ENCODE results near the gene DDAH1. TPM values are rescaled to one million over a fixed set of nuclear protein-coding genes. Genes with fewer than 3 reads are reported as not detected.

Gene DDAH1
- polyA plus RNA-seq, 2 of the 4 experiments (the other 2 are of a cell fraction), result 5.7 to 12.6 TPM

DNA sequence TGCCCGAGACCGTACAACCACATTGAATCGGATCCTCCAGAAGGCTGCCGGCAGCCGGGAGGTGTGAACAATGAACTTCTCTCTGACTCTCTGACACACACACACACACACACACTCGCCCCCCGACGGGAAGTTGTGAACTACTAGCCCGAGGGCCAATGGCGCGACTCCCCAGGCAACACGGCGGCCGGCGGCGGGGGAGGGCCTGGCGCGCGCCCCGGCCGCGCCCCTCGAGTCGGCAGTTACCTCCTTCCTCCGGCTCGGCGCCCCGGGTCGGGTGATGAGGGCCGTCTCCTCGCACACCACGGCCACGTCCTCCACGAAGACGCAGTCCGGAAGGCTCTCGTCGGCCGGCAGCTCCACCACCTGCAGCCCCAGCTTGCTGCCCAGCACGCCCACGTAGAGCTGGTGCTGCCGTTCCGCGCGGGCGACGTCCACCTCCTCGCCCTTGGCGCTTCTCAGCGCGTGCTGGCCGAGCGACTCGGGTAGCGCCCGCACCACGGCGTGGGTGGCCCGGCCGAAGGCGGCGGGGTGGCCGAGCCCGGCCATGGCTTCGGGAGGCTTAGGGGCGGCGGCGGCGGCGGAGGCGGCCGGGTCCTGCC, 361 bp downstream of the DDAH1 start:
- TF ChIP-seq, protein P1, sequence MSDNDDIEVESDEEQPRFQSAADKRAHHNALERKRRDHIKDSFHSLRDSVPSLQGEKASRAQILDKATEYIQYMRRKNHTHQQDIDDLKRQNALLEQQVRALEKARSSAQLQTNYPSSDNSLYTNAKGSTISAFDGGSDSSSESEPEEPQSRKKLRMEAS (IDR thresholded peaks at IDR 0.05), result peak; percentile 45; the same call in 1 of the 2 replicates
- no peak for TF ChIP-seq GATA3 (IDR thresholded peaks at IDR 0.05; ENCODE audit: borderline replicate concordance)
- TF ChIP-seq PHF8 (IDR thresholded peaks at IDR 0.05; ENCODE audit: borderline replicate concordance, low read depth), result 0 out of 2 replicates have a peak, but pooled peaks have one; percentile 15
- TF ChIP-seq TP53 (CRISPR knock-in tag; IDR thresholded peaks at IDR 0.05), result no peak
- peak in 1 of 2 experiments; percentile 55; a peak in 1 of 5 replicates for TF ChIP-seq JUN (IDR thresholded peaks at IDR 0.05)
- TF ChIP-seq NPAS2 (CRISPR knock-in tag; IDR thresholded peaks at IDR 0.05; ENCODE audit: borderline replicate concordance), result no peak
- no peak for TF ChIP-seq HDAC2 (IDR thresholded peaks at IDR 0.05)
- TF ChIP-seq, protein P2, sequence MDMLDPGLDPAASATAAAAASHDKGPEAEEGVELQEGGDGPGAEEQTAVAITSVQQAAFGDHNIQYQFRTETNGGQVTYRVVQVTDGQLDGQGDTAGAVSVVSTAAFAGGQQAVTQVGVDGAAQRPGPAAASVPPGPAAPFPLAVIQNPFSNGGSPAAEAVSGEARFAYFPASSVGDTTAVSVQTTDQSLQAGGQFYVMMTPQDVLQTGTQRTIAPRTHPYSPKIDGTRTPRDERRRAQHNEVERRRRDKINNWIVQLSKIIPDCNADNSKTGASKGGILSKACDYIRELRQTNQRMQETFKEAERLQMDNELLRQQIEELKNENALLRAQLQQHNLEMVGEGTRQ (IDR thresholded peaks at IDR 0.05), result no peak
- TF ChIP-seq POLR2A (IDR thresholded peaks at IDR 0.05; ENCODE audit: low read length), result peak; percentile 24; the same call in 1 of the 2 replicates
- TF ChIP-seq, protein P3, sequence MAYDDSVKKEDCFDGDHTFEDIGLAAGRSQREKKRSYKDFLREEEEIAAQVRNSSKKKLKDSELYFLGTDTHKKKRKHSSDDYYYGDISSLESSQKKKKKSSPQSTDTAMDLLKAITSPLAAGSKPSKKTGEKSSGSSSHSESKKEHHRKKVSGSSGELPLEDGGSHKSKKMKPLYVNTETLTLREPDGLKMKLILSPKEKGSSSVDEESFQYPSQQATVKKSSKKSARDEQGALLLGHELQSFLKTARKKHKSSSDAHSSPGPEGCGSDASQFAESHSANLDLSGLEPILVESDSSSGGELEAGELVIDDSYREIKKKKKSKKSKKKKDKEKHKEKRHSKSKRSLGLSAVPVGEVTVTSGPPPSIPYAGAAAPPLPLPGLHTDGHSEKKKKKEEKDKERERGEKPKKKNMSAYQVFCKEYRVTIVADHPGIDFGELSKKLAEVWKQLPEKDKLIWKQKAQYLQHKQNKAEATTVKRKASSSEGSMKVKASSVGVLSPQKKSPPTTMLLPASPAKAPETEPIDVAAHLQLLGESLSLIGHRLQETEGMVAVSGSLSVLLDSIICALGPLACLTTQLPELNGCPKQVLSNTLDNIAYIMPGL (CRISPR knock-in tag; IDR thresholded peaks at IDR 0.05; ENCODE audit: borderline replicate concordance), result no peak
- TF ChIP-seq, protein P4, sequence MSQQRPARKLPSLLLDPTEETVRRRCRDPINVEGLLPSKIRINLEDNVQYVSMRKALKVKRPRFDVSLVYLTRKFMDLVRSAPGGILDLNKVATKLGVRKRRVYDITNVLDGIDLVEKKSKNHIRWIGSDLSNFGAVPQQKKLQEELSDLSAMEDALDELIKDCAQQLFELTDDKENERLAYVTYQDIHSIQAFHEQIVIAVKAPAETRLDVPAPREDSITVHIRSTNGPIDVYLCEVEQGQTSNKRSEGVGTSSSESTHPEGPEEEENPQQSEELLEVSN (IDR thresholded peaks at IDR 0.05; ENCODE audit: borderline replicate concordance, low read depth), result peak; percentile 61; the same call in 1 of the 2 replicates
- TF ChIP-seq, protein P5, sequence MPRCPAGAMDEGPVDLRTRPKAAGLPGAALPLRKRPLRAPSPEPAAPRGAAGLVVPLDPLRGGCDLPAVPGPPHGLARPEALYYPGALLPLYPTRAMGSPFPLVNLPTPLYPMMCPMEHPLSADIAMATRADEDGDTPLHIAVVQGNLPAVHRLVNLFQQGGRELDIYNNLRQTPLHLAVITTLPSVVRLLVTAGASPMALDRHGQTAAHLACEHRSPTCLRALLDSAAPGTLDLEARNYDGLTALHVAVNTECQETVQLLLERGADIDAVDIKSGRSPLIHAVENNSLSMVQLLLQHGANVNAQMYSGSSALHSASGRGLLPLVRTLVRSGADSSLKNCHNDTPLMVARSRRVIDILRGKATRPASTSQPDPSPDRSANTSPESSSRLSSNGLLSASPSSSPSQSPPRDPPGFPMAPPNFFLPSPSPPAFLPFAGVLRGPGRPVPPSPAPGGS (IDR thresholded peaks at IDR 0.05), result 0 out of 3 replicates have a peak, but pooled peaks have one; percentile 15
- no peak for TF ChIP-seq SMC3 (IDR thresholded peaks at IDR 0.05)
- no peak for TF ChIP-seq ESRRA (IDR thresholded peaks at IDR 0.05; ENCODE audit: borderline replicate concordance, low read length)
- no peak for TF ChIP-seq KDM5A (IDR thresholded peaks at IDR 0.05)
- TF ChIP-seq, protein P6, sequence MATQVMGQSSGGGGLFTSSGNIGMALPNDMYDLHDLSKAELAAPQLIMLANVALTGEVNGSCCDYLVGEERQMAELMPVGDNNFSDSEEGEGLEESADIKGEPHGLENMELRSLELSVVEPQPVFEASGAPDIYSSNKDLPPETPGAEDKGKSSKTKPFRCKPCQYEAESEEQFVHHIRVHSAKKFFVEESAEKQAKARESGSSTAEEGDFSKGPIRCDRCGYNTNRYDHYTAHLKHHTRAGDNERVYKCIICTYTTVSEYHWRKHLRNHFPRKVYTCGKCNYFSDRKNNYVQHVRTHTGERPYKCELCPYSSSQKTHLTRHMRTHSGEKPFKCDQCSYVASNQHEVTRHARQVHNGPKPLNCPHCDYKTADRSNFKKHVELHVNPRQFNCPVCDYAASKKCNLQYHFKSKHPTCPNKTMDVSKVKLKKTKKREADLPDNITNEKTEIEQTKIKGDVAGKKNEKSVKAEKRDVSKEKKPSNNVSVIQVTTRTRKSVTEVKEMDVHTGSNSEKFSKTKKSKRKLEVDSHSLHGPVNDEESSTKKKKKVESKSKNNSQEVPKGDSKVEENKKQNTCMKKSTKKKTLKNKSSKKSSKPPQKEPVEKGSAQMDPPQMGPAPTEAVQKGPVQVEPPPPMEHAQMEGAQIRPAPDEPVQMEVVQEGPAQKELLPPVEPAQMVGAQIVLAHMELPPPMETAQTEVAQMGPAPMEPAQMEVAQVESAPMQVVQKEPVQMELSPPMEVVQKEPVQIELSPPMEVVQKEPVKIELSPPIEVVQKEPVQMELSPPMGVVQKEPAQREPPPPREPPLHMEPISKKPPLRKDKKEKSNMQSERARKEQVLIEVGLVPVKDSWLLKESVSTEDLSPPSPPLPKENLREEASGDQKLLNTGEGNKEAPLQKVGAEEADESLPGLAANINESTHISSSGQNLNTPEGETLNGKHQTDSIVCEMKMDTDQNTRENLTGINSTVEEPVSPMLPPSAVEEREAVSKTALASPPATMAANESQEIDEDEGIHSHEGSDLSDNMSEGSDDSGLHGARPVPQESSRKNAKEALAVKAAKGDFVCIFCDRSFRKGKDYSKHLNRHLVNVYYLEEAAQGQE (IDR thresholded peaks at IDR 0.05), result no peak
- no peak for TF ChIP-seq ZNF302 (CRISPR knock-in tag; IDR thresholded peaks at IDR 0.05)
- DNase-seq (ENCODE audit: low read depth in 1 of 2, low spot score in 1 of 2), result peak; percentile 27 to 55
- Histone ChIP-seq H3K9me3 (no peaks in the 10 kb centered on the region), H3K4me1 (peaks cover 33% of the 10 kb centered on the region), H3K27ac (peak overlapping the region; percentile 89 to 98), H3K4me3 (peak overlapping the region; percentile 70), H3K4me2 (peak overlapping the region; percentile 87)
- ChIA-PET POLR2A (interaction anchor here (1.0 to 2.5 kb wide), 8 partner anchors 21 to 244 kb away, joined by 3 to 16 read pairs (median 4); partner anchors contain the start of genes CCN1 and ZNHIT6), CTCF (interaction anchor here (0.6 to 4.6 kb wide), 10 partner anchors 10 to 228 kb away, joined by 3 to 37 read pairs (median 3); no protein-coding TSS in a partner anchor)
- WGBS (ENCODE audit: missing lambda C conversion rate), result no CpG with 5 or more reads among the region's 72 CpGs
- peak; percentile 81 to 83 for ATAC-seq
- no peak for FAIRE-seq
